Vagina (tissue), 2 donors: Measurements from ENCODE around the gene SLC22A31. TPM values are rescaled to one million over a fixed set of nuclear protein-coding genes. Genes with fewer than 3 reads are reported as not detected.

Experiments used
- DNase-seq, 2 donors: peaks; one replicate each; pipeline ENCODE4 v3.0.0-alpha.2; 2017; ENCODE audit errors: extremely low spot score in 2 of 2
- H3K27ac ChIP-seq: fragments of 200-600 bp; sonication (generic); one replicate; pipeline ENCODE4 v1.5.1; 2019
- H3K27me3 ChIP-seq: fragments of 200-600 bp; sonication (generic); one replicate; pipeline ENCODE4 v1.5.1; 2019
- H3K36me3 ChIP-seq, 2 donors: fragments of 200-600 bp; sonication (generic); one replicate each; pipeline ENCODE4 v1.5.1; 2017 to 2019
- H3K4me1 ChIP-seq: fragments of 200-600 bp; sonication (generic); one replicate; pipeline ENCODE4 v1.5.1; 2019
- H3K4me3 ChIP-seq, 2 donors: fragments of 200-600 bp; sonication (generic); 1 replicate in 1 of 2; 2 replicates in 1 of 2; pipeline ENCODE4 v1.5.1; 2016 to 2019
- H3K9me3 ChIP-seq: fragments of 200-600 bp; sonication (generic); one replicate; pipeline ENCODE4 v1.5.1; 2019
- POLR2A ChIP-seq, 2 donors: fragments of 450-650 bp; IDR thresholded peaks; one replicate each; pipeline ENCODE4 v1.6.1; 2017; ENCODE audit warnings: antibody characterized with exemption in 2 of 2, mild to moderate bottlenecking in 2 of 2, moderate library complexity in 2 of 2
- POLR2AphosphoS5 ChIP-seq, 2 donors: sonication (generic); formaldehyde crosslinking; IDR thresholded peaks; one replicate each; pipeline ENCODE4 v1.9.0; 2017; ENCODE audit warnings: antibody characterized with exemption in 2 of 2, mild to moderate bottlenecking in 2 of 2, low read depth in 1 of 2; ENCODE audit not compliant: insufficient read depth in 1 of 2
- intact Hi-C: fragments of 100-400 bp; cut with DNase I; formaldehyde crosslinking; loops from one replicate; pipeline ENCODE4 v1.15.1; 2023
- total RNA-seq: library from RNA; depleted of rRNA; stranded (reverse); fragments of >200 nt; gene quantifications from one replicate; pipeline ENCODE4 v1.2.3, GENCODE V29; 2016
- TF ChIP-seq, protein P1 (sequence below), 3 experiments: fragments of 450-650 bp in 2 of 3; fragments of 200-600 bp in 1 of 3; sonication (generic) in 1 of 3; IDR thresholded peaks; one replicate each; pipeline ENCODE4 v1.5.1; 2017 to 2019; ENCODE audit warnings: antibody characterized with exemption in 3 of 3, mild to moderate bottlenecking in 2 of 3, moderate library complexity in 2 of 3

SLC22A31 gene
- total RNA-seq, 1 donor from 2014 or later = not detected

- H3K4me1 ChIP-seq = peaks cover 14% of the 10 kb centered on the region
- H3K4me3 ChIP-seq = no peak overlapping the region
- H3K9me3 ChIP-seq = no peaks in the 10 kb centered on the region
- no peaks in the 10 kb centered on the region for H3K36me3 ChIP-seq
- DNase-seq = no peak
- H3K27me3 ChIP-seq = no peaks in the 10 kb centered on the region
- TF ChIP-seq POLR2A (IDR thresholded peaks at IDR 0.05) (no peak), POLR2AphosphoS5 (IDR thresholded peaks at IDR 0.05; ENCODE audit: insufficient read depth in 1 of 2, low read depth in 1 of 2) (no peak)
- TF ChIP-seq, protein P1, sequence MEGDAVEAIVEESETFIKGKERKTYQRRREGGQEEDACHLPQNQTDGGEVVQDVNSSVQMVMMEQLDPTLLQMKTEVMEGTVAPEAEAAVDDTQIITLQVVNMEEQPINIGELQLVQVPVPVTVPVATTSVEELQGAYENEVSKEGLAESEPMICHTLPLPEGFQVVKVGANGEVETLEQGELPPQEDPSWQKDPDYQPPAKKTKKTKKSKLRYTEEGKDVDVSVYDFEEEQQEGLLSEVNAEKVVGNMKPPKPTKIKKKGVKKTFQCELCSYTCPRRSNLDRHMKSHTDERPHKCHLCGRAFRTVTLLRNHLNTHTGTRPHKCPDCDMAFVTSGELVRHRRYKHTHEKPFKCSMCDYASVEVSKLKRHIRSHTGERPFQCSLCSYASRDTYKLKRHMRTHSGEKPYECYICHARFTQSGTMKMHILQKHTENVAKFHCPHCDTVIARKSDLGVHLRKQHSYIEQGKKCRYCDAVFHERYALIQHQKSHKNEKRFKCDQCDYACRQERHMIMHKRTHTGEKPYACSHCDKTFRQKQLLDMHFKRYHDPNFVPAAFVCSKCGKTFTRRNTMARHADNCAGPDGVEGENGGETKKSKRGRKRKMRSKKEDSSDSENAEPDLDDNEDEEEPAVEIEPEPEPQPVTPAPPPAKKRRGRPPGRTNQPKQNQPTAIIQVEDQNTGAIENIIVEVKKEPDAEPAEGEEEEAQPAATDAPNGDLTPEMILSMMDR (IDR thresholded peaks at IDR 0.05) = no peak
- H3K27ac ChIP-seq = no peak overlapping the region
- intact Hi-C loops = no loop called here
Measured at GRCh38 chr16:89163297-89163696, 37.0 kb downstream of the SLC22A31 start.

DNA sequence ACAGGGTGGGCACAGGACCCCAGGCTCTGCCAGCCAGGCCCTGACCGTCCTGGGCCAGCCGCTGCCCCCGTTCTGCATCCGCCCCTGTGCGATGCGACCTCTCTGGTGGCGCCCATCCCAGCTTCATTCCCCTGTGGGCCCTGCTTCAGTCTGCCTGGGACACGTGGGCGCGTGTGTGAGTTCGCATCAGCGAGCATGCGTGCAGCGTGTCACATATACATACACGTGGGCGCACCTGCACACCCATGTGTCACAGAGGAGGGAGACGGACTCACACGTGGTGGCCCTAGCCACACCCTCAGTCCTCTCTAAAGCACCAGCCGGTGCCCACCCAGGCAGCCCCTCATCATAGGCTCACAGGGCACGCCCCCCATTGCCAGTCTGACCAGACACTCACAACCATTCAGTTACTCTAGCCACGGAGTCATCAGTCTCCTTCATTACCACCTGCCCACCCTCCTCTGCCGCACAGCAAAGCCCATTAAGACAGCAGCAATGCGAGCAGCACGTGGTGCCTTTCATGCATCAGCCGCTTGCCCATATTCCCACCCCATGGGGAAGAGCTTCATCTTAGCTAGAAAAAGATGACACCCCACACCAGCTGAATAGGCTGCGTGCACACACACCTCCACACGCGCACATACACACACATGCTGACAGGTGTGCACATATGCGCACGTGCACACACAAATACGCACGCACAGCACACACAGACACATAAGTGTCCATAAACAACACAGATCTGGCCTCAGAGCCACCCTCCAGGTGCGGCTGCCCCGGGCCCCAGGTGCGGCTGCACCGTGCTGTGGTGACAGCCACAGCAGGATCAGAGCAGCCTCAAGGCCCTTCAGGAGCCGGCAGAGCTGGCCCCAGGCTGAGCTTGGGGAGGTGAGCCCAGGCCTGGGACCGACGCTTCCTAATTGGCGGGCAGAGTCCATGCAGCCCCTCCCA is 38.3 kb downstream of the SLC22A31 start:
- TF ChIP-seq POLR2AphosphoS5 (IDR thresholded peaks at IDR 0.05; ENCODE audit: insufficient read depth in 1 of 2, low read depth in 1 of 2) (no peak), POLR2A (IDR thresholded peaks at IDR 0.05) (no peak)
- TF ChIP-seq, protein P1 (IDR thresholded peaks at IDR 0.05) = no peak
- Histone ChIP-seq H3K9me3 (no peaks in the 10 kb centered on the region), H3K36me3 (no peaks in the 10 kb centered on the region), H3K4me3 (no peak overlapping the region), H3K27me3 (no peaks in the 10 kb centered on the region), H3K4me1 (peaks cover 9% of the 10 kb centered on the region), H3K27ac (no peak overlapping the region)
- DNase-seq = no peak
- intact Hi-C loops = no loop called here

GRCh38 chr16:89160977-89161701 is 39.2 kb downstream of the SLC22A31 start:
- no peaks in the 10 kb centered on the region for H3K27me3 ChIP-seq

DNA sequence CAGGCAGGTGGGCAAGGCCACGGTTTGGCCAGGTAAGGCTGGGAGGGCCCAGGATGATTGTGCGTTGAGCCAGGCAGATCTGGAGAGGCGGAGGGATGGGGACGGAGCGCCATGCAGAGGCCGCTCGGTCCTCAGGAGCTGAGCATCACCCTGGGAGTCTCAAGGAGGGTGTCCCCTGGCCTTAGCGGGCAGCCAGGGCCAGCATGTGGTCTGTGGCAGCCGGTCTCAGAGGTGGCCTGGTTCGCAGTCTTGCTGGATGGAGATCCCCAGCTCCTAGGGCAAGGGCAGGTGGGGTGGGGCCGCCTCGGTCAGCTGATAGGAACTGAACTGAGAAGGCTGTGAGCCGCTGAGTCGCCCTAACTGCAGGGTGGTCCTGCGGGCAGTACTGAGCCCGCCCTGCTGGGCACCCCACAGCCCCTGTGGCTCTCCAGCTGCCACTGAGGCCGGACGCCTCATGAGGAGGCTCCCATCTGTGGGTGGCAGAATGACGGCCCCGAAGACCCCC is 40.4 kb downstream of the SLC22A31 start:
- intact Hi-C loops = no loop called here
- DNase-seq = no peak

More at GRCh38 chr16:89160977-89161701, 39.2 kb downstream of the SLC22A31 start:
- H3K4me1 ChIP-seq = peaks cover 16% of the 10 kb centered on the region
- no peak overlapping the region for H3K27ac ChIP-seq
- TF ChIP-seq POLR2AphosphoS5 (IDR thresholded peaks at IDR 0.05; ENCODE audit: insufficient read depth in 1 of 2, low read depth in 1 of 2) (no peak), POLR2A (IDR thresholded peaks at IDR 0.05) (no peak)
- TF ChIP-seq, protein P1 (IDR thresholded peaks at IDR 0.05) = no peak
- no peak for DNase-seq
- H3K36me3 ChIP-seq = no peaks in the 10 kb centered on the region
- intact Hi-C loops = no loop called here
- H3K4me3 ChIP-seq = no peak overlapping the region
- no peaks in the 10 kb centered on the region for H3K9me3 ChIP-seq

More for the DNA sequence above, 40.4 kb downstream of the SLC22A31 start:
- Histone ChIP-seq H3K4me3 (no peak overlapping the region), H3K27ac (no peak overlapping the region), H3K27me3 (no peaks in the 10 kb centered on the region), H3K36me3 (no peaks in the 10 kb centered on the region), H3K9me3 (no peaks in the 10 kb centered on the region), H3K4me1 (peaks cover 28% of the 10 kb centered on the region)
- TF ChIP-seq, protein P1 (IDR thresholded peaks at IDR 0.05) = no peak
- TF ChIP-seq POLR2A (IDR thresholded peaks at IDR 0.05) (no peak), POLR2AphosphoS5 (IDR thresholded peaks at IDR 0.05; ENCODE audit: insufficient read depth in 1 of 2, low read depth in 1 of 2) (no peak)
